Hepatocyte (in vitro differentiated cells): ENCODE results near the gene SORCS2.

Experiments
- EZH2 ChIP-seq: fragments of 200-600 bp; sonication (generic); IDR thresholded peaks from 2 replicates; pipeline ENCODE4 v1.6.1; 2016; ENCODE audit warnings: antibody characterized with exemption, mild to moderate bottlenecking, borderline replicate concordance
- TF ChIP-seq, protein P1 (sequence below): fragments of 200-600 bp; sonication (generic); IDR thresholded peaks from 2 replicates; pipeline ENCODE4 v1.5.1; 2016; ENCODE audit warnings: antibody characterized with exemption, mild to moderate bottlenecking; ENCODE audit not compliant: poor library complexity

- TF ChIP-seq, protein P1, sequence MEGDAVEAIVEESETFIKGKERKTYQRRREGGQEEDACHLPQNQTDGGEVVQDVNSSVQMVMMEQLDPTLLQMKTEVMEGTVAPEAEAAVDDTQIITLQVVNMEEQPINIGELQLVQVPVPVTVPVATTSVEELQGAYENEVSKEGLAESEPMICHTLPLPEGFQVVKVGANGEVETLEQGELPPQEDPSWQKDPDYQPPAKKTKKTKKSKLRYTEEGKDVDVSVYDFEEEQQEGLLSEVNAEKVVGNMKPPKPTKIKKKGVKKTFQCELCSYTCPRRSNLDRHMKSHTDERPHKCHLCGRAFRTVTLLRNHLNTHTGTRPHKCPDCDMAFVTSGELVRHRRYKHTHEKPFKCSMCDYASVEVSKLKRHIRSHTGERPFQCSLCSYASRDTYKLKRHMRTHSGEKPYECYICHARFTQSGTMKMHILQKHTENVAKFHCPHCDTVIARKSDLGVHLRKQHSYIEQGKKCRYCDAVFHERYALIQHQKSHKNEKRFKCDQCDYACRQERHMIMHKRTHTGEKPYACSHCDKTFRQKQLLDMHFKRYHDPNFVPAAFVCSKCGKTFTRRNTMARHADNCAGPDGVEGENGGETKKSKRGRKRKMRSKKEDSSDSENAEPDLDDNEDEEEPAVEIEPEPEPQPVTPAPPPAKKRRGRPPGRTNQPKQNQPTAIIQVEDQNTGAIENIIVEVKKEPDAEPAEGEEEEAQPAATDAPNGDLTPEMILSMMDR: no peak
- no peak for TF ChIP-seq EZH2
Measured at GRCh38 chr4:7505116-7505900, 313.0 kb downstream of the SORCS2 start.
